ENCODE measurements around the gene STK17A.

DNA sequence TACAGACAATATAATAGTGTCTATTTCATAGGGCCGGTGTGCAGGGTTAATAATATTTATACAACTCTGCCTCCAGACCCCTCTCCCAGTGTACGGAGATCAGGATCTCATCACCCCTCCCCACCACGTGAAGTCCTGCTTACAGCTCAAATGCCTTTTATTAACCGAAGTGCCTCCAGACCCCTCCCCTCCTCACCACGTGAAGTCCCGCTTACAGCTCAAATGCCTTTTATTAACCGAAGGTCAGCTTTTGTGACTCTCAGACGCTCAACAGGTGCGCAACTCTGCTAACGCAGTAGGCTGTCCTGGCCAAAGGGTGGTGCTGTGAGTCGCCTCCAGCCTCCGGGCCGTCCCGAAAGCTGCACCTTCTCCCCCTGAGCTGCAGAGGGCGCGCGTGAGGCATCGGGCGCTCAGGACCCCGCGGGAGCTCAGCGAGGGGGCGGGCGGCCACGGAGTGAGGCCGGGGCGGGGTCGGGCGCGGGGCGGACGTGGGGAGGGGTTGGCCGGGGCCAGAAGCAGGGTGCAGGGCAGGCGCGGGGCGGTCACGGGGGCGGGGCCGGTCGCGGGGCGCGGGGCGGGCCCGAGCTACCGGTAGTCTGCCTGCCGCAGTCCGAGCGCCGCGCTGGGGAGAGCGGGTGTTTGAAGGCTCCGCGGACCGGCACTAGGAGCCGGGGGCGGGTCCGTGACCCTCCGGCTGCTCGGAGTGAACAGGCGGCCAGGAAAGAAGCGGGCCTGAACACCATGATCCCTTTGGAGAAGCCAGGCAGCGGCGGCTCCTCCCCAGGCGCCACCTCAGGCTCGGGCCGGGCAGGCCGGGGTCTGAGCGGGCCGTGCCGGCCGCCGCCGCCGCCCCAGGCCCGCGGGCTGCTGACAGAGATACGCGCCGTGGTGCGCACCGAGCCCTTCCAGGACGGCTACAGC is at the start of gene STK17A:
- TF ChIP-seq, protein P1, sequence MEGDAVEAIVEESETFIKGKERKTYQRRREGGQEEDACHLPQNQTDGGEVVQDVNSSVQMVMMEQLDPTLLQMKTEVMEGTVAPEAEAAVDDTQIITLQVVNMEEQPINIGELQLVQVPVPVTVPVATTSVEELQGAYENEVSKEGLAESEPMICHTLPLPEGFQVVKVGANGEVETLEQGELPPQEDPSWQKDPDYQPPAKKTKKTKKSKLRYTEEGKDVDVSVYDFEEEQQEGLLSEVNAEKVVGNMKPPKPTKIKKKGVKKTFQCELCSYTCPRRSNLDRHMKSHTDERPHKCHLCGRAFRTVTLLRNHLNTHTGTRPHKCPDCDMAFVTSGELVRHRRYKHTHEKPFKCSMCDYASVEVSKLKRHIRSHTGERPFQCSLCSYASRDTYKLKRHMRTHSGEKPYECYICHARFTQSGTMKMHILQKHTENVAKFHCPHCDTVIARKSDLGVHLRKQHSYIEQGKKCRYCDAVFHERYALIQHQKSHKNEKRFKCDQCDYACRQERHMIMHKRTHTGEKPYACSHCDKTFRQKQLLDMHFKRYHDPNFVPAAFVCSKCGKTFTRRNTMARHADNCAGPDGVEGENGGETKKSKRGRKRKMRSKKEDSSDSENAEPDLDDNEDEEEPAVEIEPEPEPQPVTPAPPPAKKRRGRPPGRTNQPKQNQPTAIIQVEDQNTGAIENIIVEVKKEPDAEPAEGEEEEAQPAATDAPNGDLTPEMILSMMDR (IDR thresholded peaks at IDR 0.05; ENCODE audit: borderline replicate concordance, extremely low read depth, low read length, poor library complexity, severe bottlenecking): peak; percentile 99
- TF ChIP-seq EZH2 (IDR thresholded peaks at IDR 0.05; ENCODE audit: borderline replicate concordance, low read depth, low read length, severe bottlenecking): no peak
